MG63 (cell line): ENCODE measurements around the gene SLC36A1. TPM values are rescaled to one million over a fixed set of nuclear protein-coding genes. Genes with fewer than 3 reads are reported as not detected.
A peak's percentile ranks its signal among the peaks of the same experiment; 100 is the strongest.
"Not testable (repeated sequence)": the region's sequence is repeated elsewhere in the genome, so short reads cannot be mapped to it uniquely, and the experiment has no call there.

Experiments used
- DNase-seq: peaks from one replicate; pipeline ENCODE4 v3.0.0-alpha.2; 2020
- H3K27me3 ChIP-seq: fragments of 250-450 bp; sonication (Bioruptor Pico); 2 replicates; pipeline ENCODE4 v1.5.1; 2020; ENCODE audit warnings: mild to moderate bottlenecking, moderate library complexity
- H3K36me3 ChIP-seq: fragments of 250-450 bp; sonication (Bioruptor Pico); 2 replicates; pipeline ENCODE4 v1.5.1; 2020; ENCODE audit warnings: mild to moderate bottlenecking, moderate library complexity
- H3K4me3 ChIP-seq: fragments of 250-450 bp; sonication (Bioruptor Pico); 2 replicates; pipeline ENCODE4 v1.5.1; 2020; ENCODE audit warnings: mild to moderate bottlenecking, moderate library complexity
- H3K9me3 ChIP-seq: fragments of 250-450 bp; sonication (Bioruptor Pico); 2 replicates; pipeline ENCODE4 v1.5.1; 2020; ENCODE audit warnings: mild to moderate bottlenecking, moderate library complexity
- total RNA-seq: library from RNA; depleted of rRNA; stranded (reverse); fragments of >200 nt; shearing (Covaris generic); gene quantifications from 2 replicates; pipeline ENCODE4 v1.2.3, GENCODE V29; 2014; ENCODE audit warnings: low replicate concordance; rRNA removed

The SLC36A1 gene
- 2.9 and 5.8 TPM in 2 replicates for total RNA-seq

DNA sequence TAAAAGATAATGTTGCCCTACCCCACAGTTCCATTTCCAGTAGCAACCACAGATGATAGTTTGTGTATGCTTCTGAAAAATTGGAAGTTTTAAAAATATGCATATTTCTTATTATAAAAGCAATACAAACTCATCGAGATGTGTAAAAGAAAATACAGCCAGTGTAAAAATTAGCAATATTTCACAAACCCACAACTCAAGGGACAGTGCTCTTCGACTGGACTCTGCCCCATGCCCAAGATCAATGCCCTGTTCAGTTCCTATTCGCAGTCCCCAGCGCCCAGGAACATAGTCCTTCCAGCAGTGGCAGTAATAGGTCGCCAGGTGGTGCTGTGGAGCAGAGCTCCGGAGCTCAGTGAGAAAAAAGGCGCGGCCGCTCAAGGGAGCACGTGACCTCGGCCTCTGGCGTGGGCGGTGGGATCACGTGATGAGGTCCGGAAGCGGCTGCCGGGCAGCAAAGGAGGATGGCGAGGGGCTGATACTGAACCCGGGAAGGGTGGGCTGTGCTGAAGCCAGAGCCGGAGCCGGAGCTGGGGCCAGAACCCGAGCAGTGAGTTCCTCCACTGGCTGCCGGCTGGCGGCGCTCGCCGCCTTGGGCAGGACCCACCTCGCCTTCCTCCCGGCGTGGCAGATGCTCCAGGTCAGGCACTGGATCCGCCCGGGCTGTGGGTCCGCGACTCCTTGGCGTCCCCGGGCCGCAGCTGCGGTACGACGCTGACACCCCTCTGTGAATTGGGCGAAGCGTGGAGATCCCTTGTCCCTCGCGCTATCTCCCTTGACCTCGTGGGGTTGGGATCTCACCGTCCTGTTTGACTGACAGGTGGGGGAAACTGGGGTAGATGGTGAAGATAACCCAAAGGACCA, at the start of gene SLC36A1:
Gene SLC36A1 (plus strand): TSS at position 430 of the 864 bp plus-strand sequence. CDS start 11,190 bp downstream, outside the sequence.
- Histone ChIP-seq H3K9me3 (no peaks in the 10 kb centered on the region), H3K4me3 (peak within 1 kb of the TSS; percentile 64), H3K27me3 (peaks cover 15% of the 10 kb centered on the region; the same call in 1 of the 2 replicates), H3K36me3 (no peaks in the 10 kb centered on the region)
- DNase-seq, result peak; percentile 93

DNA sequence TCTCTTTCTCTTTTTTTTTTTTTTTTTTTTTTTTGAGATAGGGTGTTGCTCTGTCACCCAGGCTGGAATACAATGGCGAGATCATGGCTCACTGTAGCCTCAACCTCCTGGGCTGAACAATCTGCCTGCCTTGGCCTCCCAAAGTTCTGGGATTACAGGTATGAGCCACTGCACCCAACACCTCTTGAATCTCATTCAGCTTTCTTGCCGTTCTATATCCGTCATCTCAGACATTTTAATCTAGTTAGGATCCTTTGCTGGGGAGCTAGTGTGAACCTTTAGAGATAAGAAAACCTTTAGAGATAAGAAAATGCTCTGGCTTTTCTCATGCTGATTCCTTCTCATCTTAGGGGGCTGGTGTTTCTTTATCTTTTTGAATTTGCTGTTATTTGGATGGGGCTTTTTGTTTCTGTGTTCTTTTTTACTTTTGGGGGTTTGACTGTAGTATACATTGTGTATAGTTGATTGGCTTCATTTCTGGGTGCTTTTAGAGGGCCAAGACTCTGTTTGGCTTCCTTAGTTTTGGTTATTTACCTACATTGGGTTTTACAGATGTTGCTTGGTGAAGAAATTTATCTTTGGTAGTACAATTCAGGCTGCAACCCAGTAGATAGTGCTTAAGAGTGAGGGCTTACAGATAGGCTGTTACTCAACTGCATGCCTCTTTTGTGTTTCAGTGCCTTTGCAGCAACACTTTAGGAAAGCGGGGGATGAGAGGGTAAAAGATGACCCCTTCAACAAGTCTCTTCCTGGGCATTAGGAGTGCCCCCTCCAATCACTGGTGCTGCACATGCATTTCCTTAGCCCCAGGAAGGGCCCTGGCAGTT, 41.9 kb upstream of the SLC36A1 start:
- DNase-seq, result no peak
- Histone ChIP-seq H3K4me3 (no peak overlapping the region), H3K27me3 (peaks cover 27% of the 10 kb centered on the region), H3K9me3 (peaks cover 4% of the 10 kb centered on the region), H3K36me3 (no peaks in the 10 kb centered on the region)

DNA sequence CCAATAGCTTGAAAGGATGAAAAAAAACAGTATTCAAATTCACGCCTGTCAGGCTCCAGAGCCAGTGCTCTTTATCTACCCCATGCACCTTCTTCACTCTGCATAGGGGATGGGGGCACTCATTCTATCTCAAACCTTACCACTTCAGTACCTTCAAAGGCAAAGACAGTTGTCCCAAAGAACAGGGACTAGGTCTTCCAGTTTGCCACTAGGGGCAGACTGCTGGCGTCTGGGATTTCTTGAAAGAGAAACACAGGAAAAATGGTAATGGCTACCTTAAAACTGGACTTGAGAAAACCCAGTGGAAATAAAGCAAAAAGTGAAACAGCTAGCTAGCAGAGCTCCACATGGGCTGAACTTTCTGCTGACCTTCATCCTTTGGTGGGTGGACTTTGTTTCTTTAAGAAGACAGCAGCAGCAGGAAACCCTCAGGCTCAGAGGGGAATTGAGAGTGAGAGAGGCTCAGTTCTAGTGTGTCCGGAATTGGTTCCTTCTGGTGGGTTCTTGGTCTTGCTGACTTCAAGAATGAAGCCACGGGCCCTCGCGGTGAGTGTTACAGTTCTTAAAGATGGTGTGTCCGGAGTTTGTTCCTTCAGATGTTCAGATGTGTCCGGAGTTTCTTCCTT, 41.0 kb upstream of the SLC36A1 start:
- Histone ChIP-seq H3K9me3 (no peaks in the 10 kb centered on the region; the same call in 1 of the 2 replicates), H3K4me3 (no peak overlapping the region), H3K27me3 (peaks cover 28% of the 10 kb centered on the region), H3K36me3 (no peaks in the 10 kb centered on the region)
- DNase-seq, result peak; percentile 13

DNA sequence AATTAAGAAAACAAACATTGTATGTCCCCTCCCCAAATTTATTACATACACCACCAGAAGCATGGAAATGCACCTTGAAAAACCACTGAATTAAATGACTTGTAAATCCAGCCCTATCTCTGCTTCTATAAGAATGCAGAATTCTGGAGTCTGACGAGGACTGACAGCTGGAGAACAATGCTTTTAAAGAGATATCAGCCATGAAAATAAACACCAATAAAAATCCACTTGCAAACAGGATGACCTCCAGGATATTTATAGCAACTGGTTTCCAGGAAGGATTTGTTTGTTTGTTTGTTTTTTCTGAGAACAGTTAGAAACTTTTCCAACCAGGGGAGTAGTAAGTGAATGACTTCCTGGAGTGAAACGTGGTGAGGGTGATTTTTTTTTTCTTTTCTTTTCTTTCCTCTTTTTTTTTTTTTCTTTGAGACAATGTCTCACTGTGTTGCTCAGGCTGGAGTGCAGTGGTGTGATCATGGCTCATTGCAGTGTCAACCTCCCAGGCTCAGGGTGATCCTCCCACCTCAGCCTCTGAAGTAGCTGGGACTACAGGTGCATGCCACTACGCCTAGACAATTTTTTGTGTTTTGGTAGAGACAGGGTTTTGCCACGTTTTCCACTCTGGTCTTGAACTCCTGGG, 38.7 kb upstream of the SLC36A1 start:
- Histone ChIP-seq H3K9me3 (no peaks in the 10 kb centered on the region; the same call in 1 of the 2 replicates), H3K4me3 (no peak overlapping the region), H3K36me3 (no peaks in the 10 kb centered on the region), H3K27me3 (peaks cover 22% of the 10 kb centered on the region)
- DNase-seq, result no peak

DNA sequence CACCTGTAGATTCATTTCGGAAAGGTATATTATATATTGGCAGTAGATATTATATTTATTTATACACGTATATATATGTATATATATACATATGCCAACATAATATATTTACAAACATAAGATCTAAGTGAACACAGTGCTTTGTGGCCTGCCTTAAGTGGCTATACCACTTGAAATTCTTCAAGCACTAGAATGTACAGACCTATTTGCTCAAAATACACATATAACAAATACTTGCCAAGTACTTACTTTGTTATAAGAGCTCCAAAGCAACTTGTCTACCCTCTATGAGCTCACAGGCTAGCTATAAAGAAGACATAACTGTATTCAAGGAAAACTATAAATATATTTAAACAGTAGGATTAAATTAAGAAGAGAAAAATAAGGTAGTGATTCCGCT, 33.6 kb upstream of the SLC36A1 start:
- H3K4me3 ChIP-seq, result no peak overlapping the region
- H3K36me3 ChIP-seq, result no peaks in the 10 kb centered on the region

DNA sequence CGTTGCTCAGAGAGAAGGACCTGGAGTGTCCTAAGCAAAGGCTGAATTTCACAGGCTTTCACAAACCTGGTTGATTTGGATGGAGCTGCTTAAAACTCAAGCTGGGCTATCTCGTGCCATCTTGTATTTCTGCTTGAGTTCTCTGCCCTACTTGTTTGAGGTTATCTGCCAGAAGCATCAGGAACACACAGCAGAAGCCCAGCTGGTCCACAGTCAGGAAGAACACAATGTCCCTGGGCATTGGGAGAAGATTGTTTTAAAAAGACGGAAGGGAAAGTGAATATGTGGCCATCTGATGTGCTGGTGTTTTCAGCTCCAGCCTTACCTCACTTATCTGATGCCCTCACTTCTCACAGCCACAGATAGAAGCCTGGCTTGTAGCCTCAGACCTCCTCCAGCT, 32.9 kb upstream of the SLC36A1 start:
- H3K27me3 ChIP-seq, result peaks cover 26% of the 10 kb centered on the region
- no peak overlapping the region for H3K4me3 ChIP-seq
- peaks cover 5% of the 10 kb centered on the region for H3K9me3 ChIP-seq
- H3K36me3 ChIP-seq, result no peaks in the 10 kb centered on the region
- no peak for DNase-seq

More for the DNA sequence above, 33.6 kb upstream of the SLC36A1 start:
- Histone ChIP-seq H3K27me3 (peaks cover 26% of the 10 kb centered on the region), H3K9me3 (peaks cover 5% of the 10 kb centered on the region)
- no peak for DNase-seq

DNA sequence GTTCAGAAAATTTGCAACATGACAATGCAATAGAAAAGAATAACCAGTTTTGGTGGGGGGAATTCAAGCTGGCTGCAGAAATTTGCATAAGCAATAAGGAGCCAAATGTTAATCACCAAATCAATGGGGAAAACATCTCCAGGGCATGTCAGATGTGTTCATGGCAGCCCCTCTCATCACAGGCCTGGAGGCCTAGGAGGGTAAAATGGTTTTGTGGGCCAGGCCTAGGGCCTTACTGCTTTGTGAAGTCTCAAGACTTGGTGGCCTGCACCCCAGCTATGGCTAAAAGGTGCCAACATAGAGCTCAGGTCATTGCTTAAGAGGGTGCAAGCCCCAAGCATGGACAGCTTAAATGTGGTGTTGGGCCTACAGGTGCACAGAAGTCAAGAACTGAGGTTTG, 29.7 kb upstream of the SLC36A1 start:
- no peaks in the 10 kb centered on the region for H3K36me3 ChIP-seq
- peaks cover 7% of the 10 kb centered on the region for H3K27me3 ChIP-seq
- no peak for DNase-seq
- H3K4me3 ChIP-seq, result no peak overlapping the region
- H3K9me3 ChIP-seq, result peaks cover 5% of the 10 kb centered on the region

DNA sequence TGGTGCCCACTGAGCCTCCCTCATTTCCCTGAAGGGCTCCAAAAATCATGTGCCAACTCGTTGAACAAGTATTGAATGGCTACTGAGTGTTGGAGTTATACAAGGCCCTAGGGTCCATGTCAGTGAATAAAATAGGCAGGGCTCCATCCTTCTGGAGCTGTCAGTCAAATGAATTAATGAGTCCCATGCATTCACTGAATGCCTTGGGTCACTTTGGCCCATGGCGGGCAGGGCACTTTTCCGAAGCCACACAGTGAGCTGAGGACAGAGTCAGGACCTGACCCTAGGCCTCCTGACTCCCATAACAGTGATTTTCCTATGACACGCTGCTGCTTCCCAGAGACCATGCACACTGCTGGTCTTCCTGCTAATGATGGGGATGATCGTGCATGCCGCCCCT, 27.3 kb upstream of the SLC36A1 start:
- H3K27me3 ChIP-seq, result peaks cover 16% of the 10 kb centered on the region
- H3K4me3 ChIP-seq, result no peak overlapping the region
- H3K9me3 ChIP-seq, result peaks cover 5% of the 10 kb centered on the region
- no peak for DNase-seq
- no peaks in the 10 kb centered on the region for H3K36me3 ChIP-seq

DNA sequence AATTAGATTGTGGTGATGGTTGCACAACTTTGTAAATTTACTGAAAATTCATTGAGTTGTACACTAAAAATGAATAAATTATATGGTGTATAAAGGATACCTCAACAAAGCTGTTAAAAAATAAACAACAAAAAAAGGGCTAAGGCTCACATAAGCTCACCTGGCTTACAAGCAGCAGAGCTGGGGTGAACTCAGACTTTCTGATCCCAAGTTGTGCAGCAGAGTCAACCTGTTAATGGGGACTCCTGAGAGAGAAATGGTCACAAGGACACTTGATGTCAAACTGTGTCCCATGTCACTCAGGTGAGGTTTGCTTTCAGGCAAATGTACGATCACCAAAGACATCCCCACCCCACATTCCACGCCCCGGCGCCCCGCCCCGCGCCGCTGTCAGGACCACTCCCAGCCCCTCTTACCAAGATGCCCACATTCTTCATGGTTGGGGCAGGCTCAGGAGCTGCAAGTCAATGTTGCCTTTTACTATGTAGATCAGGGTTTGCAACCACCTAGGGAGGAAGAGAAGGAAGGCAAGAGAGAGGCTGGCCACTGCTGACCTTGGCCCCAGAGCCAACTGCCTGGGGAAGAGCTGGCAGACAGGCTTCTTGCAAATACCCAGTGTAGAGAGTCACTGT, 22.4 kb upstream of the SLC36A1 start:
- H3K27me3 ChIP-seq, result peaks cover 20% of the 10 kb centered on the region
- H3K9me3 ChIP-seq, result no peaks in the 10 kb centered on the region
- no peaks in the 10 kb centered on the region for H3K36me3 ChIP-seq
- no peak overlapping the region for H3K4me3 ChIP-seq
- no peak for DNase-seq

DNA sequence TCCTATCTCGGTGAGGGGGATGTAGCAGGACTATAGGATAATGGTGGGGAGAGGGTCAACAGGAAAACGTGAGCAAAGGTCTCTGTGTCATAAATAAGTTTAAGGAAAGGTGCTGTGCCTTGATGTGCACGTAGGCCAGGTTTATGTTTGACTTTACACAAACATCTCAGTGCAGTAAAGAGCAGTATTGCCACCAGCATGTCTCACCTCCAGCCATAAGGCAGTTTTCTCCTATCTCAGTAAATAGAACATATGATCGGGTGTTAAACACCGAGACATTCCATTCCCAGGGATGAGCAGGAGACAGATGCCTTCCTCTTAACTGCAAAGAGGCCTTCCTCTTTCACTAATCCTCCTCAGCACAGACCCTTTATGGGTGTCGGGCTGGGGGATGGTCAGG, 21.1 kb upstream of the SLC36A1 start:
- H3K9me3 ChIP-seq, H3K36me3 ChIP-seq, H3K4me3 ChIP-seq, DNase-seq: not testable (repeated sequence)
- H3K27me3 ChIP-seq, result peaks cover 20% of the 10 kb centered on the region

DNA sequence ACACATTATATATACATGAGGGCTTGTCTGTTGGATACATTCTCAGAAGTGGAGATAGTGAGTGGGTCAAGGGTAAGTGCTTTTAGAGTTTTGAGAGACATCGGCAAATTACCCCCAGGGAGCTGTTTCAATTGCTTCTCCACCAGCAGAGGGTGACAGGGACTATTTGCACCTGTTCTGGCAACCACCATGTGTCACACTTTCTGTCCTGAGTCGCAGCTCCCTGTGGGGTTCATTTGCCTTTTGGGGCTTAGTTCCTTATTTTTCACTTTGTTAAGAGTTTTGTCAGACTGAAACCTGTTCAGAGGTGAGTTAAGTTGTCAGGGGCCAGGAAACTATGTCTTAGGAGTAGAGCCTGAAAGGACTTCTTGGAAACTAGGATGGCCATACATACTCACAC, 20.1 kb upstream of the SLC36A1 start:
- no peak for DNase-seq
- peaks cover 20% of the 10 kb centered on the region for H3K27me3 ChIP-seq
- no peaks in the 10 kb centered on the region for H3K9me3 ChIP-seq
- H3K4me3 ChIP-seq, result no peak overlapping the region
- H3K36me3 ChIP-seq, result no peaks in the 10 kb centered on the region

DNA sequence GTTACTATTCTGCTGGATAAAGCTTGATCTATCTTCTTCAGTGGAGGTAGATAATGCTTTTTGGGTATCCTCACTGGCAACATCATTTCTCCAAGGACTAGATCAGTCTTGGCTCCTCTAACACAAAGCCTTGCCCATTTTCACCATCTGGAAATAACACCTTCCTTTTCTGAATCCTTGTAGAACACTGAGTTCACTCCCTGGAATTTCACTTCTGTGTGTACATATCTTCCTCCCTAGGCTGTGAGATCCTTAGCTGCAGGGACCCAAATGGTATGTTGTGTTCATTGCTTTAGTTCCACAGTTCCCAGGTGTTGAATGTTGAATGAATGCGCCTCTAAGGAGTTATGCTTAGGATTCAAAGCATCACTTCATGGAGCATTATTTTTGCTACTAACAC, 16.7 kb upstream of the SLC36A1 start:
- no peaks in the 10 kb centered on the region for H3K36me3 ChIP-seq
- no peak overlapping the region for H3K4me3 ChIP-seq
- no peaks in the 10 kb centered on the region for H3K27me3 ChIP-seq
- H3K9me3 ChIP-seq, result no peaks in the 10 kb centered on the region
- DNase-seq, result no peak

DNA sequence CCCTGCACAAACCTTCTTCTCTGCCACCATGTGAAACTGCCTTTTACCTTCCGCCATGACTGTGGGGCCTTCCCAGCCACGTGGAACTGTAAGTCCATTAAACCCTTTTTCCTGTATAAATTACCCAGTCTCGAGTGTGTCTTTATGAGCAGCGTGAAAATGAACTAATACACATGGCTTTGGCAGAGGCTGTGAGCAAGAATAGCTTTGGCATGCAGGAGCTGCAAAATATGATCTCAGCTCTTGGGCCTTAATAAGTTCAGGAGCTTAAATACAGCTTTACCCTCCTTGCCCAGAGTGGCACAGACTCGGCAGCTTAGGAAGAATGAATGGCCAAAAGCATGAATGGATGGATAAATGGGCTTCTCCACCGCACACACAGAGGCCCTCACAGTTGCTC, 15.7 kb upstream of the SLC36A1 start:
- no peak for DNase-seq
- Histone ChIP-seq H3K4me3 (no peak overlapping the region), H3K27me3 (no peaks in the 10 kb centered on the region), H3K9me3 (no peaks in the 10 kb centered on the region), H3K36me3 (no peaks in the 10 kb centered on the region)

DNA sequence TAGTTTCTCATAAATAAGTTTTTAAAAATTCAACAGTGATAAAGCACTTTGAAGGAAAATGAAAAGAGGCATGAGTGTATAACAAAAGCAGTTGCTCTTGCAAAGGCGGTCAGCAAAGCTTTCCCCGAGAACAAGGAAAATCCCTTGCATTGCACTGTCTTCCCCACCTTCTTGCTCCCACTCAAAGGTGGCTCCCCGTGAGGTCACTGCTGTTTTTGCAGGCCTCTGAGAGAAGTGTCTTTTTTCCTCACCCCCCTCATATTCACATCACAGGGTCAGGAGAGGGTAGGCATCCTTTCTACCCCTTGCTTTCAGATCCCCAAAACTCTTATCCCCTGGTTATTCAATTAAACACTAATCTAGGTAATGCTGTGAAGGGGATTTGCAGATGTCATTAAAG, 15.2 kb upstream of the SLC36A1 start:
- no peak for DNase-seq
- H3K27me3 ChIP-seq, result no peaks in the 10 kb centered on the region
- no peaks in the 10 kb centered on the region for H3K9me3 ChIP-seq
- H3K4me3 ChIP-seq, result no peak overlapping the region
- no peaks in the 10 kb centered on the region for H3K36me3 ChIP-seq

DNA sequence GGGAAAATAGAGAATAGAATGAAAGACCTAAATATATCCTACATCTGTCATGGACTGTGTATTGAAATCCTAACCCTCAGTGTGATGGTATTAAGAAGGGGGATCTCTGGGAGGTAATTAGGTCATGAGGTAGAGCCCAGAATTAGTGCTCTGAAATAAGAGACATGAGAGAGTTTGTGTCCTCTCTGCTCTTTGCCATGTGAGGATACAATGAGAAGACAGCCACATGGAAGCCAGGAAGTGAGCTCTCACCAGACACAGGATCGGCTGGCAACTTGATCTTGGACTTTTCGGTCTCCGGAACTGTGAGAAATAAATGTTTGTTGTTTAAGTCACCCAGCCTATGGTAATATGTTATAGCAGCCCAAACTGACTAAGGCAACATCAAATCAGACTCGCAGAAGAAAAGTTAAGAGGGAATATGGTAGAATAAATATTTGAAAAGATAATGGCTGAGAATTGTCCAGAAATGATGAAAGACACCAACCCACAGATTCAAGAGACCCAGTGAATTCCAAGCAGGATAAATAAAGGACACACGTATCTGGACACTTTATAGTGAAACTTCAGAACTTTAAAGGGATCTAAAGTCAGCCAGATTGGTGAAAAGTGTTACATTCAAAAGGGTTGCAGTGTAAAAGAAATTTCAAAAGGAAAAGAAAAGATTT, 12.7 kb upstream of the SLC36A1 start:
- Histone ChIP-seq H3K4me3 (no peak overlapping the region), H3K36me3 (no peaks in the 10 kb centered on the region), H3K9me3 (no peaks in the 10 kb centered on the region), H3K27me3 (peaks cover 2% of the 10 kb centered on the region; the same call in 1 of the 2 replicates)
- no peak for DNase-seq
